Stomach smooth muscle (tissue), 2 donors: ENCODE results near the gene TPD52L1.

ENCODE experiments used
- H3K27ac ChIP-seq: one replicate; pipeline ENCODE4 v1.7.0; 2013; ENCODE audit warnings: mild to moderate bottlenecking, low read length, inconsistent platforms
- H3K27me3 ChIP-seq, 2 donors: one replicate each; pipeline ENCODE4 v1.7.0; 2013; ENCODE audit warnings: low read length in 2 of 2; ENCODE audit not compliant: insufficient read depth in 2 of 2, control insufficient read depth in 1 of 2
- H3K36me3 ChIP-seq, 2 donors: one replicate each; pipeline ENCODE4 v1.7.0; 2013; ENCODE audit warnings: low read length in 2 of 2; ENCODE audit not compliant: control insufficient read depth in 2 of 2, insufficient read depth in 2 of 2
- H3K4me1 ChIP-seq: one replicate; pipeline ENCODE4 v1.7.0; 2013; ENCODE audit warnings: low read length; ENCODE audit not compliant: control insufficient read depth, insufficient read depth
- H3K4me3 ChIP-seq, 2 donors: one replicate each; pipeline ENCODE4 v1.7.0; 2013; ENCODE audit warnings: low read length in 2 of 2
- H3K9ac ChIP-seq, 2 donors: one replicate each; pipeline ENCODE4 v1.7.0; 2013; ENCODE audit warnings: low read length in 2 of 2, mild to moderate bottlenecking in 1 of 2
- H3K9me3 ChIP-seq, 2 donors: one replicate each; pipeline ENCODE4 v1.7.0; 2013; ENCODE audit warnings: low read length in 2 of 2; ENCODE audit not compliant: control insufficient read depth in 2 of 2
- donor health status: healthy.
- donor health status: Pancreatic carcinoma.

The TPD52L1 gene

DNA sequence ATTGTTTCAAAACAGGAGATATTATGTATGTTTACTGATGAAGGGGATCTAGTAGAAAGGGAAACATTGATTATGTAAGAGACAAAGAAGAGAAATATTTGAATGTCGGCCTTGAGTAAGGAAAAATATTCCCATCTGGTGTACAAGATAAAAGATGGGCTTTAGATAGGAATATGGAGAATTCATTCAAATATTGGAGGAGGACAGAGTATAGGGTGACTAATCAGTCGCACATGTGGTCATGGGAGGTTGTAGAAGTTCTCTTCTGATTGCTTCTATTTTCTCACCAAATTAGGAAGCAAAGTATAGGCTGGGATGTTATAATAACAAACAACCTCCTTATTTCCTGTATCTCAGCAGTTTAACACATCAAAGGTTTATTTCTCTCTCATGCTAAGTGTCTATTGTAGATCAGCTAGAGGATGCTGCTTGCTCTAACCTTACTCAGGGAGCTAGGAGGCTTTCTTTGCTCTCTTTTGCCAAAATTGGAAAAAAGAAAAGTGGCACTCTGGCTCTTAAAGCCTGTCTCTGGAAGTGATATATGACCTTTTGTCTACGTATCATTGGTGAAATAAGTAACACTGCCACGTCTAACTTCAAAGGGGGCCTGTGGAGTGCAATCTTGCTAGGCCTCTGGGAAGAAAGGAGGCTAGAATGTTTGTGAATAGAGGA lies 149.4 kb downstream of the TPD52L1 start:
- no peak overlapping the region for H3K9ac ChIP-seq
- H3K36me3 ChIP-seq = peaks cover 8% of the 10 kb centered on the region in 2 donors
- H3K9me3 ChIP-seq = no peaks in the 10 kb centered on the region
- no peaks in the 10 kb centered on the region for H3K27me3 ChIP-seq
- peaks cover 3% of the 10 kb centered on the region for H3K4me1 ChIP-seq
- no peak overlapping the region for H3K4me3 ChIP-seq
- H3K27ac ChIP-seq = no peak overlapping the region

DNA sequence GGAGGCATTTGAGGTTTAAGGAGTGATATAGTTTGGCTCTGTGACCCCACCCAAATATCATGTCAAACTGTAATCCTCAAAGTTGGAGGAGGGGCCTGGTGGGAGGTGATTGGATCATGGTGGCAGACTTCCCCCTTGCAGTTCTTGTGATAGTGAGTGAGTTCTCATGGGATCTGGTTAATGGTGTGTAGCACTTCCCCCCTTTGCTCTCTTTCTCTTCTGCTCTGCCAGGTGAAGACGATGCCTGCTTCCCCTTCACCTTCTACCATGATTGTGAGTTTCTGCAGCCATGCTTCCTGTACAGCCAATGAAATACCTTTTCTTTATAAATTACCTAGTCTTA lies 149.9 kb downstream of the TPD52L1 start:
- Histone ChIP-seq H3K9ac (no peak overlapping the region), H3K36me3 (peaks cover 5% of the 10 kb centered on the region in 2 donors), H3K27ac (no peak overlapping the region), H3K4me3 (no peak overlapping the region), H3K4me1 (peaks cover 3% of the 10 kb centered on the region), H3K27me3 (no peaks in the 10 kb centered on the region), H3K9me3 (no peaks in the 10 kb centered on the region)

DNA sequence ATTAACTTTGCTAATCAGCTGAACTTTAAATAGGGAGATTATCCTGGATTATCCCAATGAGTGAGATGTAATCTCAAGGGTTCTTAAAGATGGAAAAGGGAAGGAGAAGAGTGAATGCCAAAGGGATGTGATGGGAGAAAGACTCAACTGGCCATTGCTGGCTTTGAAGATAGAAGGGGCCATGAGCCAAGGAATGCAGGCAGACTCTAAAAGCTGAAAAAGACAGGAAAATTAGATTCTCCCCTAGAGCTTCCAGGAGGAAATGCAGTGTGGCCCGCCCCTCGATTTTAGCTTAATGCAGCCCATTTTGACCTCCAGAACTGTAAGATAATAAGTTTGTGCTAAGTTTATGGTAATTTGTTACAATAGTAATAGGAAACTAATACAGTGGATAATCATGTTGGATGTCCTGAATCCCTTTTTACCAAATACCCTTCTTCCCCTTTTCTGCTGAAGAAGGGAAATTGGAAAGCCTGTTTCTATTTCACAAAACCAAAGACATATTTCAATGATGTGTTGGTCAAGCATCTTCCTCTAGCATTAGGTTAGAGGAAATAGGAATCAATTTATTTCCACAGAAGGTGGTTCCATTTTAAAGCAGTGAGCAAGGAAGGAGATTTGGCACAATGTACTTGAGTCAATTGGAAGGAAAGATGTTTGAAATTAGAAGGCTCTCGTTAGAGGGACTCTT lies 151.5 kb downstream of the TPD52L1 start:
- Histone ChIP-seq H3K9me3 (no peaks in the 10 kb centered on the region), H3K4me3 (no peak overlapping the region)

DNA sequence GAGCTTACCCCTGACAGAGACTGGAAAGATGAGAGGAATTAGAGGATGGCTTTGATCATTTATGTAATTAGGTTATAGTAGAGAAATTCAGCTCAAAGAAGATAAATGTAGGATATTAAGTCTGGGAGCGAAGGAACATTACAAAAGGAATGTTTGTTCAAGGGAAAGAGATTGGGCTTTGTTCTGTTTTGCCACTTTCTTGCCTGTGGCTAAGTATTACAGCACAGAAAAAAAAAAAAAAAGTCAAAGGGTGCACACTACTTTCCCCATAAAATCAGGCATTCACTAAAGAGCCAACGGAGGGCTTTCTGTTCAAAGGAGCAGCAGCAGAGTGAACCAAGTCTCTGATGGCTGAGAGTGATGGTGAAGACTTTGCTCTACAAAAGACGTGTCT lies 153.2 kb downstream of the TPD52L1 start:
- Histone ChIP-seq H3K4me1 (no peaks in the 10 kb centered on the region), H3K27me3 (no peaks in the 10 kb centered on the region), H3K4me3 (no peak overlapping the region), H3K9ac (no peak overlapping the region), H3K27ac (no peak overlapping the region), H3K9me3 (no peaks in the 10 kb centered on the region), H3K36me3 (no peaks in the 10 kb centered on the region)

More for the DNA sequence above, 151.5 kb downstream of the TPD52L1 start:
- Histone ChIP-seq H3K4me1 (peaks cover 3% of the 10 kb centered on the region), H3K27me3 (no peaks in the 10 kb centered on the region), H3K9ac (no peak overlapping the region), H3K27ac (no peak overlapping the region), H3K36me3 (no peaks in the 10 kb centered on the region)

DNA sequence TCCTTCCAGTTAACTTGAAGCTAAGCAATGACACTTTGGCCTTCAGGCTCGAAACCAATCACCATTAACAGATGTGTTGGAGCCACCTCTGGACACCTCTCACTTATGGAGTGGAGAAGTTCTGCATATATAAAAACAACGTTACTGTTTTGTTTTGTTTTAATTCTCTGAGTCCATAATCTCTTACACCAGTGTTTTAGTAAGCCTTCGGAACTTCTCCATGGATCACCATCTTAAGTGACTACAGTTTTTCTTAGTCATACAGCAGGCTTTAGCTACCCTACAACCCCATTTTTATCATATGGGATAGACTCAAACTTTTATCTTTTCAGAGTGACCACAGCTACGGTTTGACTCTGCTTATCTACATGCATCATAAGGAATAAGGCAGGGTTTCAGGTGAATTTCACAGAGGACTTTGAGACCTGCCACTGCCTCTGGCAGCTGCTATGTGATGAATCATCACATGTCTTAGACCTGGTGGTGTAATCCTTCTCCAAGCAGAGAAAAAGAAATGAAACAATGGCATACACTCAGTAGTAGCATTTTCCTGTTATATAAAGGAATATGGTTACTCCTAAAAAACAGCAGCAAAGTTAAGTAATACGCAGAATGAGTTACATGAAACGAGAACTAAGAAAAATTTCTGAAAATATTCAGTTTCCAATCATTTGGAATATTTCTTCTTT lies 153.7 kb downstream of the TPD52L1 start:
- Histone ChIP-seq H3K27me3 (no peaks in the 10 kb centered on the region), H3K27ac (no peak overlapping the region)

DNA sequence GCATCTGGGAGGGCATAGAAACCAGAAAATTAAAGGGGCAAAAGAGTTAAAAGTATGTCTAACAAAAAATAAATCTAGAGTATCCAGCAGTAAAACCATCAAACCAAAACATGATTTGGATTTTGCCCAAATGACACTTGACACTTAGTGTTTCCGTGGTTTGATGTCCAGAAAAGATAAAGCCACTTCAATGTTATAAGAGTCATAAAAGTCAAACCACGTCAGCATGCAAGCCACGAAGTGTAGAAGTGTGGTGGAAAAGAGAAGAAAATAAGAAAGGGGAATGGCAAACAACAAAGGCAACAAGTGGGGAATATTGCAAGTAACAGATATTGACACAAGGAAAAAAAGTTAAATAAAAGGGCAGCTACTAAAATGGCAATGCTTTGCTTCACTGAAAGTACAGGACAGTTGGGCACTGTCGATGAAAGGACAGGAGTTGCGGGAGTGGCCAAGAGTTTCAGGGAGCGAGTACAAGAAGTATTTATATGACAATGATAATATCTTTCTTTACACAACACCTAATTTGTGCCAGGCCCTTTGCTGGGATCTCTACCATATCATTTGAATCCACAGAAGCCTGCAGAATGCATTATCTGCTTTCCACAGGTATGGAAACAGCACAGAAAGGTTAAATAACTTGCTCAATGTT lies 154.5 kb downstream of the TPD52L1 start:
- Histone ChIP-seq H3K4me3 (no peak overlapping the region), H3K27me3 (no peaks in the 10 kb centered on the region), H3K27ac (no peak overlapping the region), H3K36me3 (no peaks in the 10 kb centered on the region), H3K9me3 (no peaks in the 10 kb centered on the region), H3K9ac (no peak overlapping the region), H3K4me1 (no peaks in the 10 kb centered on the region)

More for the DNA sequence above, 153.7 kb downstream of the TPD52L1 start:
- no peaks in the 10 kb centered on the region for H3K4me1 ChIP-seq
- H3K36me3 ChIP-seq = no peaks in the 10 kb centered on the region
- no peak overlapping the region for H3K9ac ChIP-seq
- no peak overlapping the region for H3K4me3 ChIP-seq
- H3K9me3 ChIP-seq = no peaks in the 10 kb centered on the region

DNA sequence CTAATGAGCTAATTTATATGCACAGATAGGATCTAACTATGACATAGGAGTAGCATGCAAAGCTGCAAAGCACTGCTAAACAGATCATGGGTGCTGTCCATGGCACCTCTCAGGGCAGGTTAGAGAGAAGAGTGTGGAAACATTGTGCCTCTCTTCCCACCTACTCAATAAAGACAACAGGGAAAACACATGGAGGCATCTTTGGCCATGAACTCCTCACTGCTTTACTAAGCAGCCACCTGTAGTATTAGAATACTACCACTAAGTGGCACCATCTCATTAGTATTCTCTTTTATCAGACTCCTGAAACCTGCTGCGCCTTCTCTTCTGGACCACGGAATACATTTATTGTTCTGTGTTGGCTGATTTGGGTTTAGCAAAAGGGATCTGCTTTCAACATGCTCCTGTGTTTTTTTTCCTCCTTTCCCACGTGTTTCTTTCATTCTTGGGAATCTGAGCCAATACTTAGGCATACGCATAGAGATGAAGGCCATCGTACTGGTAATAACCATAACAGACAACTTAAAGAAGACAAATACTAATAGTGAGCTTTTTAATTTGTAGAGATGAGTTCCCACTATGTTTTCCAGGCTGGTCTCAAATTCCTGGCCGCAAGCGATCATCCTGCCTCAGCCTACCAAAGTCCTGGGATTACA lies 157.5 kb downstream of the TPD52L1 start:
- H3K36me3 ChIP-seq = no peaks in the 10 kb centered on the region
- H3K9ac ChIP-seq = no peak overlapping the region
- no peaks in the 10 kb centered on the region for H3K27me3 ChIP-seq
- no peak overlapping the region for H3K27ac ChIP-seq
- no peak overlapping the region for H3K4me3 ChIP-seq
- H3K9me3 ChIP-seq = no peaks in the 10 kb centered on the region
- H3K4me1 ChIP-seq = no peaks in the 10 kb centered on the region

DNA sequence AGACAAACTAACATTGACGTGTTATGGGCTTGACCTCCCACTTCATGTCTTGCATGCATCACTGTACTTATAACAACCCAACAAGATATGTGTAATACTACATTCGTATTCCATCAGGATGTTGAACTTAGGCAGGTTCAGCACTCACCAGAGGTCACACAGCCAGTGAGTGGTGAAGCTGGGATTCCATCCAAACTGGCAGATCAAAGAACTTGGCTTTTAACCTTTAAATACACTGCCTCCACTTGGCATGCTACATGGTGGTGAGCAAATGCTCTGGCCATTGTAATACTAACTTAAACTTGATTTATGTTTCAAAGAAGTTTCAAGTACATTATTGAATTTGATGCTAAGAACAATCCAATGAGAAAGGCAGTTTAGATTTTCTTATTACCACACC lies 158.9 kb downstream of the TPD52L1 start:
- Histone ChIP-seq H3K27me3 (no peaks in the 10 kb centered on the region), H3K27ac (no peak overlapping the region), H3K4me1 (no peaks in the 10 kb centered on the region), H3K9ac (no peak overlapping the region), H3K36me3 (no peaks in the 10 kb centered on the region), H3K9me3 (no peaks in the 10 kb centered on the region), H3K4me3 (no peak overlapping the region)

DNA sequence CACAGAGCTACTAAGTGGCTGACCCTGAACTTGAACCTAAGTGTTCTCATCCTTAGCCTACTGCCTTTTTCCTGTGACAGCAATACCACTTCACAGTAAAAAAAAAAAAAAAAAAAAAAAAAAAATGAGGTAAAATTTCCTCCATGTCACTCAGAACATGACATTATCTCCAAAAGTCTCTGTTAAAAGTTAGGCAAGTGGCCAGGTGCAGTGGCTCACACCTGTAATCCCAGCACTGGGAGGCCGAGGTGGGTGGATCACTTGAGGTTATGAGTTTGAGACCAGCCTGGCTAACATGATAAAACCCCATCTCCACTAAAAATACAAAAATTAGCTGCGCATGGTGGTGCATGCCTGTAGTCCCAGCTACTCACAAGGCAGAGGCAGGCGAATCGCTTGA lies 159.4 kb downstream of the TPD52L1 start:
- no peak overlapping the region for H3K9ac ChIP-seq
- H3K9me3 ChIP-seq = no peaks in the 10 kb centered on the region
- H3K4me1 ChIP-seq = no peaks in the 10 kb centered on the region
- no peaks in the 10 kb centered on the region for H3K27me3 ChIP-seq
- H3K27ac ChIP-seq = no peak overlapping the region
- H3K4me3 ChIP-seq = no peak overlapping the region
- H3K36me3 ChIP-seq = no peaks in the 10 kb centered on the region
